HEK293 (cell line): ENCODE measurements around the gene FAM118B.
A peak's percentile ranks its signal among the peaks of the same experiment; 100 is the strongest.

Experiments
- CTCF ChIA-PET: fragments of 350-600 bp; formaldehyde crosslinking; extraction: SDS; loops from one replicate; lab custom pipeline; 2021; ENCODE audit warnings: antibody characterized with exemption; lab: Yijun Ruan, JAX
- POLR2A ChIA-PET: fragments of 300-600 bp; formaldehyde crosslinking; extraction: SDS; loops from one replicate; lab custom pipeline; 2020; ENCODE audit warnings: antibody characterized with exemption, inconsistent platforms; lab: Yijun Ruan, JAX
- H3K27ac ChIP-seq: fragments of 200-500 bp; sonication (Bioruptor generic); 2 replicates; pipeline ENCODE4 v1.5.1; 2014; ENCODE audit warnings: low read depth, low read length, control low read depth, inconsistent platforms; ENCODE audit errors: extremely low read depth
- H3K36me3 ChIP-seq, 2 experiments: fragments of 200-500 bp in 1 of 2; sonication (Bioruptor generic) in 1 of 2; 1 replicate in 1 of 2; 2 replicates in 1 of 2; pipeline ENCODE4 v1.5.1; 2014 to 2017; ENCODE audit warnings: inconsistent platforms in 2 of 2, low read length in 2 of 2; ENCODE audit not compliant: control insufficient read depth in 2 of 2, insufficient read depth in 1 of 2
- H3K4me1 ChIP-seq: fragments of 200-500 bp; sonication (Bioruptor generic); 2 replicates; pipeline ENCODE4 v1.5.1; 2014; ENCODE audit warnings: mild to moderate bottlenecking, low read length, inconsistent platforms; ENCODE audit not compliant: control insufficient read depth, insufficient read depth
- H3K4me3 ChIP-seq: 2 replicates; pipeline ENCODE4 v1.5.1; 2011; ENCODE audit warnings: low read depth, mild to moderate bottlenecking, control low read depth, low read length, moderate library complexity
- H3K9me3 ChIP-seq: fragments of 200-500 bp; sonication (Bioruptor generic); 2 replicates; pipeline ENCODE4 v1.5.1; 2014; ENCODE audit warnings: low read depth, low read length, inconsistent platforms; ENCODE audit not compliant: control insufficient read depth, insufficient read depth
- GFI1B ChIP-seq: fragments of 450-650 bp; formaldehyde crosslinking; IDR thresholded peaks from 2 replicates; pipeline ENCODE4 v1.5.1; 2016; ENCODE audit warnings: missing biosample characterization, missing genetic modification characterization
- KLF1 ChIP-seq: fragments of 450-650 bp; formaldehyde crosslinking; IDR thresholded peaks from 2 replicates; pipeline ENCODE4 v1.5.1; 2016; ENCODE audit warnings: missing biosample characterization, missing genetic modification characterization
- MZF1 ChIP-seq: fragments of 450-650 bp; formaldehyde crosslinking; IDR thresholded peaks from 2 replicates; pipeline ENCODE4 v1.5.1; 2017; ENCODE audit warnings: missing biosample characterization, missing genetic modification characterization, borderline replicate concordance
- SETDB1 ChIP-seq: IDR thresholded peaks from one replicate; pipeline ENCODE4 v1.6.1; 2017; ENCODE audit warnings: mild to moderate bottlenecking, low read length, moderate library complexity, mixed read lengths; ENCODE audit not compliant: insufficient read length
- SP3 ChIP-seq: fragments of 450-650 bp; formaldehyde crosslinking; IDR thresholded peaks from 2 replicates; pipeline ENCODE4 v1.5.1; 2016; ENCODE audit warnings: missing biosample characterization, missing genetic modification characterization
- YY1 ChIP-seq: fragments of 450-650 bp; formaldehyde crosslinking; IDR thresholded peaks from 2 replicates; pipeline ENCODE4 v1.5.1; 2018; ENCODE audit warnings: missing biosample characterization, missing genetic modification characterization
- ZBTB20 ChIP-seq: fragments of 450-650 bp; formaldehyde crosslinking; IDR thresholded peaks from 2 replicates; pipeline ENCODE4 v1.5.1; 2016; ENCODE audit warnings: missing biosample characterization, missing genetic modification characterization
- ZEB2 ChIP-seq: fragments of 450-650 bp; formaldehyde crosslinking; IDR thresholded peaks from 2 replicates; pipeline ENCODE4 v1.5.1; 2016; ENCODE audit warnings: missing biosample characterization, missing genetic modification characterization
- ZNF10 ChIP-seq: fragments of 450-650 bp; formaldehyde crosslinking; IDR thresholded peaks from 2 replicates; pipeline ENCODE4 v1.5.1; 2017; ENCODE audit warnings: missing biosample characterization, missing genetic modification characterization
- ZNF114 ChIP-seq: fragments of 450-650 bp; formaldehyde crosslinking; IDR thresholded peaks from 2 replicates; pipeline ENCODE4 v1.5.0; 2017; ENCODE audit warnings: missing biosample characterization, missing genetic modification characterization
- ZNF121 ChIP-seq: fragments of 450-650 bp; formaldehyde crosslinking; IDR thresholded peaks from 2 replicates; pipeline ENCODE4 v1.5.1; 2016; ENCODE audit warnings: missing biosample characterization, missing genetic modification characterization
- ZNF24 ChIP-seq: fragments of 450-650 bp; formaldehyde crosslinking; IDR thresholded peaks from 2 replicates; pipeline ENCODE4 v1.5.1; 2016; ENCODE audit warnings: missing biosample characterization, missing genetic modification characterization
- ZNF248 ChIP-seq: fragments of 450-650 bp; formaldehyde crosslinking; IDR thresholded peaks from 2 replicates; pipeline ENCODE4 v1.5.1; 2017; ENCODE audit warnings: missing biosample characterization, missing genetic modification characterization
- ZNF350 ChIP-seq: fragments of 450-650 bp; formaldehyde crosslinking; IDR thresholded peaks from 2 replicates; pipeline ENCODE4 v1.5.0; 2017; ENCODE audit warnings: missing biosample characterization, mild to moderate bottlenecking, missing genetic modification characterization
- ZNF391 ChIP-seq: fragments of 450-650 bp; formaldehyde crosslinking; IDR thresholded peaks from 2 replicates; pipeline ENCODE4 v1.5.1; 2016; ENCODE audit warnings: low read depth, missing biosample characterization, missing genetic modification characterization, borderline replicate concordance
- ZNF423 ChIP-seq: fragments of 450-650 bp; formaldehyde crosslinking; IDR thresholded peaks from 2 replicates; pipeline ENCODE4 v1.5.1; 2016; ENCODE audit warnings: missing biosample characterization, missing genetic modification characterization
- ZNF600 ChIP-seq: fragments of 450-650 bp; formaldehyde crosslinking; IDR thresholded peaks from 2 replicates; pipeline ENCODE4 v1.5.1; 2016; ENCODE audit warnings: missing biosample characterization, missing genetic modification characterization
- ZNF768 ChIP-seq: fragments of 450-650 bp; formaldehyde crosslinking; IDR thresholded peaks from 2 replicates; pipeline ENCODE4 v1.5.1; 2018; ENCODE audit warnings: missing biosample characterization, mild to moderate bottlenecking, missing genetic modification characterization
- ZSCAN16 ChIP-seq: fragments of 450-650 bp; formaldehyde crosslinking; IDR thresholded peaks from 2 replicates; pipeline ENCODE4 v1.5.1; 2016; ENCODE audit warnings: missing biosample characterization, missing genetic modification characterization
- ZSCAN18 ChIP-seq: fragments of 450-650 bp; formaldehyde crosslinking; IDR thresholded peaks from 2 replicates; pipeline ENCODE4 v1.5.1; 2016; ENCODE audit warnings: missing biosample characterization, missing genetic modification characterization
- TF ChIP-seq, protein P1 (sequence below): fragments of 450-650 bp; formaldehyde crosslinking; IDR thresholded peaks from 2 replicates; pipeline ENCODE4 v1.5.1; 2016; ENCODE audit warnings: missing biosample characterization, missing genetic modification characterization
- TF ChIP-seq, protein P2 (sequence below): fragments of 450-650 bp; formaldehyde crosslinking; IDR thresholded peaks from 2 replicates; pipeline ENCODE4 v1.5.1; 2016; ENCODE audit warnings: missing biosample characterization, missing genetic modification characterization, borderline replicate concordance
- TF ChIP-seq, protein P3 (sequence below): fragments of 450-650 bp; formaldehyde crosslinking; IDR thresholded peaks from 2 replicates; pipeline ENCODE4 v1.5.1; 2016; ENCODE audit warnings: missing biosample characterization, missing genetic modification characterization
- TF ChIP-seq, protein P4 (sequence below): fragments of 450-650 bp; formaldehyde crosslinking; optimal IDR thresholded peaks from 2 replicates; pipeline ENCODE3; 2016; ENCODE audit warnings: missing biosample characterization, mild to moderate bottlenecking, missing genetic modification characterization

FAM118B gene

GRCh38 chr11:126303623-126304456 lies 92.3 kb downstream of the FAM118B start, which contains the start of gene DCPS (continued):
- 0 out of 2 replicates have a peak, but pooled peaks have one; percentile 26 for TF ChIP-seq ZNF24 (tag by site-specific recombination)
- TF ChIP-seq ZEB2 (tag by site-specific recombination), result peak; percentile 50; the same call in 1 of the 2 replicates
- no peak for TF ChIP-seq ZNF248 (tag by site-specific recombination)
- no peak for TF ChIP-seq ZSCAN16 (tag by site-specific recombination)
- no peak for TF ChIP-seq SETDB1
- TF ChIP-seq, protein P1, sequence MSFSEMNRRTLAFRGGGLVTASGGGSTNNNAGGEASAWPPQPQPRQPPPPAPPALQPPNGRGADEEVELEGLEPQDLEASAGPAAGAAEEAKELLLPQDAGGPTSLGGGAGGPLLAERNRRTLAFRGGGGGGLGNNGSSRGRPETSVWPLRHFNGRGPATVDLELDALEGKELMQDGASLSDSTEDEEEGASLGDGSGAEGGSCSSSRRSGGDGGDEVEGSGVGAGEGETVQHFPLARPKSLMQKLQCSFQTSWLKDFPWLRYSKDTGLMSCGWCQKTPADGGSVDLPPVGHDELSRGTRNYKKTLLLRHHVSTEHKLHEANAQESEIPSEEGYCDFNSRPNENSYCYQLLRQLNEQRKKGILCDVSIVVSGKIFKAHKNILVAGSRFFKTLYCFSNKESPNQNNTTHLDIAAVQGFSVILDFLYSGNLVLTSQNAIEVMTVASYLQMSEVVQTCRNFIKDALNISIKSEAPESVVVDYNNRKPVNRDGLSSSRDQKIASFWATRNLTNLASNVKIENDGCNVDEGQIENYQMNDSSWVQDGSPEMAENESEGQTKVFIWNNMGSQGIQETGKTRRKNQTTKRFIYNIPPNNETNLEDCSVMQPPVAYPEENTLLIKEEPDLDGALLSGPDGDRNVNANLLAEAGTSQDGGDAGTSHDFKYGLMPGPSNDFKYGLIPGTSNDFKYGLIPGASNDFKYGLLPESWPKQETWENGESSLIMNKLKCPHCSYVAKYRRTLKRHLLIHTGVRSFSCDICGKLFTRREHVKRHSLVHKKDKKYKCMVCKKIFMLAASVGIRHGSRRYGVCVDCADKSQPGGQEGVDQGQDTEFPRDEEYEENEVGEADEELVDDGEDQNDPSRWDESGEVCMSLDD (tag by site-specific recombination), result no peak
- no peak for TF ChIP-seq ZNF768 (tag by site-specific recombination)
- TF ChIP-seq ZNF350 (tag by site-specific recombination), result no peak
- peak; percentile 67; the same call in 1 of the 2 replicates for TF ChIP-seq ZNF391
- TF ChIP-seq ZNF114, result no peak
- TF ChIP-seq KLF1 (tag by site-specific recombination), result peak; percentile 72
- peak; percentile 57 for TF ChIP-seq SP3
- peak; percentile 97 for TF ChIP-seq ZNF600 (tag by site-specific recombination)
- TF ChIP-seq ZBTB20 (tag by site-specific recombination), result peak; percentile 63; the same call in 1 of the 2 replicates
- peak; percentile 81 for TF ChIP-seq YY1 (tag by site-specific recombination)
- TF ChIP-seq ZNF423 (tag by site-specific recombination), result peak; percentile 57
- 0 out of 2 replicates have a peak, but pooled peaks have one; percentile 25 for TF ChIP-seq MZF1 (tag by site-specific recombination)
- 0 out of 2 replicates have a peak, but pooled peaks have one; percentile 19 for TF ChIP-seq ZNF121 (tag by site-specific recombination)
- no peak for TF ChIP-seq GFI1B (tag by site-specific recombination)
- TF ChIP-seq ZNF10 (tag by site-specific recombination), result 0 out of 2 replicates have a peak, but pooled peaks have one; percentile 10
- TF ChIP-seq, protein P2, sequence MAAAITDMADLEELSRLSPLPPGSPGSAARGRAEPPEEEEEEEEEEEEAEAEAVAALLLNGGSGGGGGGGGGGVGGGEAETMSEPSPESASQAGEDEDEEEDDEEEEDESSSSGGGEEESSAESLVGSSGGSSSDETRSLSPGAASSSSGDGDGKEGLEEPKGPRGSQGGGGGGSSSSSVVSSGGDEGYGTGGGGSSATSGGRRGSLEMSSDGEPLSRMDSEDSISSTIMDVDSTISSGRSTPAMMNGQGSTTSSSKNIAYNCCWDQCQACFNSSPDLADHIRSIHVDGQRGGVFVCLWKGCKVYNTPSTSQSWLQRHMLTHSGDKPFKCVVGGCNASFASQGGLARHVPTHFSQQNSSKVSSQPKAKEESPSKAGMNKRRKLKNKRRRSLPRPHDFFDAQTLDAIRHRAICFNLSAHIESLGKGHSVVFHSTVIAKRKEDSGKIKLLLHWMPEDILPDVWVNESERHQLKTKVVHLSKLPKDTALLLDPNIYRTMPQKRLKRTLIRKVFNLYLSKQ (tag by site-specific recombination), result no peak

GRCh38 chr11:126304457-126305075 lies 93.0 kb downstream of the FAM118B start:
- ChIA-PET POLR2A (interaction anchor here (0.6 to 1.4 kb wide), 7 partner anchors 12 to 252 kb away, joined by 3 to 6 read pairs (median 3); partner anchors contain the start of genes FOXRED1, SRPRA and ST3GAL4), CTCF (interaction anchor here (0.6 to 0.9 kb wide), 3 partner anchors 14 to 434 kb away, joined by 3 to 4 read pairs (median 4); no protein-coding TSS in a partner anchor)
- no peak overlapping the region; the same call in 1 of the 2 replicates for H3K27ac ChIP-seq
- peak overlapping the region; percentile 78 for H3K4me3 ChIP-seq
- peaks cover 0 to 13% of the 10 kb centered on the region in 2 experiments; a peak in 2 of 3 replicates for H3K36me3 ChIP-seq
- no peaks in the 10 kb centered on the region for H3K4me1 ChIP-seq
- no peaks in the 10 kb centered on the region for H3K9me3 ChIP-seq
- TF ChIP-seq, protein P3, sequence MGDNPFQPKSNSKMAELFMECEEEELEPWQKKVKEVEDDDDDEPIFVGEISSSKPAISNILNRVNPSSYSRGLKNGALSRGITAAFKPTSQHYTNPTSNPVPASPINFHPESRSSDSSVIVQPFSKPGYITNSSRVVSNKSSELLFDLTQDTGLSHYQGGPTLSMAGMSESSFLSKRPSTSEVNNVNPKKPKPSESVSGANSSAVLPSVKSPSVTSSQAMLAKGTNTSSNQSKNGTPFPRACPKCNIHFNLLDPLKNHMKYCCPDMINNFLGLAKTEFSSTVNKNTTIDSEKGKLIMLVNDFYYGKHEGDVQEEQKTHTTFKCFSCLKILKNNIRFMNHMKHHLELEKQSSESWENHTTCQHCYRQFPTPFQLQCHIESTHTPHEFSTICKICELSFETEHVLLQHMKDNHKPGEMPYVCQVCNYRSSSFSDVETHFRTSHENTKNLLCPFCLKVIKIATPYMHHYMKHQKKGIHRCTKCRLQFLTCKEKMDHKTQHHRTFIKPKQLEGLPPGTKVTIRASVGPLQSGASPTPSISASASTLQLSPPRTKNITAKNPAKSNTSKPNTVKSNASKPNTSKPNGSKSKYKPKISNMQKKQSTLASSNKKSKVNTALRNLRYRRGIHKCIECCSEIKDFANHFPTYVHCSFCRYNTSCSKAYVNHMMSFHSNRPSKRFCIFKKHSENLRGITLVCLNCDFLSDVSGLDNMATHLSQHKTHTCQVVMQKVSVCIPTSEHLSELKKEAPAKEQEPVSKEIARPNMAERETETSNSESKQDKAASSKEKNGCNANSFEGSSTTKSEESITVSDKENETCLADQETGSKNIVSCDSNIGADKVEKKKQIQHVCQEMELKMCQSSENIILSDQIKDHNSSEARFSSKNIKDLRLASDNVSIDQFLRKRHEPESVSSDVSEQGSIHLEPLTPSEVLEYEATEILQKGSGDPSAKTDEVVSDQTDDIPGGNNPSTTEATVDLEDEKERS (tag by site-specific recombination), result no peak
- TF ChIP-seq ZSCAN18 (tag by site-specific recombination), result no peak
- TF ChIP-seq, protein P4, sequence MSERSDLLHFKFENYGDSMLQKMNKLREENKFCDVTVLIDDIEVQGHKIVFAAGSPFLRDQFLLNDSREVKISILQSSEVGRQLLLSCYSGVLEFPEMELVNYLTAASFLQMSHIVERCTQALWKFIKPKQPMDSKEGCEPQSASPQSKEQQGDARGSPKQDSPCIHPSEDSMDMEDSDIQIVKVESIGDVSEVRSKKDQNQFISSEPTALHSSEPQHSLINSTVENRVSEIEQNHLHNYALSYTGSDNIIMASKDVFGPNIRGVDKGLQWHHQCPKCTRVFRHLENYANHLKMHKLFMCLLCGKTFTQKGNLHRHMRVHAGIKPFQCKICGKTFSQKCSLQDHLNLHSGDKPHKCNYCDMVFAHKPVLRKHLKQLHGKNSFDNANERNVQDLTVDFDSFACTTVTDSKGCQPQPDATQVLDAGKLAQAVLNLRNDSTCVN (tag by site-specific recombination), result no peak
